ENCODE measurements around the gene OR51V1. TPM values are rescaled to one million over a fixed set of nuclear protein-coding genes. Genes with fewer than 3 reads are reported as not detected.

Gene OR51V1
- total and polyA plus RNA-seq, 2 of the 13 experiments (the other 11 are each of a cell fraction or from before 2014, with no cell fraction given) = not detected

DNA sequence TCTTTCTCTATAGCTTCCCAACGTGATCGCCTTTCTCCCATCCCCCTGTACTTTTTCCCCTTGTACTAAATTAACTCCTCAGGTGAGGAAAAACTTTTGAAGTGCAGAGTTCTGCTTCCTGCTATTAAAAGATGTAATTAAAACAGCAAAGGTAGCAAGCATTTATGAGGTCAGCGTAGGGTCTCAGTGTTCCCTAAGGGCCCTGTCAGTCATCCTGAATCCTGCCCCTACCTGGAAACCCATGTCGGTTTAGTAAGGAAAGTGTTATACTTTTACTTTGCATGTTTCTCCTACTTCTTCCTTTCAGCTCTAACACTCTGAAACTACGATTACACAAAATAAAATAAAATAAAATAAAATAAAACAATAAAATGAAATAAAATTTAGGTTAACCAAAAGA lies 27.6 kb upstream of the OR51V1 start (continued):
- TF ChIP-seq ZNF646 (CRISPR knock-in tag; IDR thresholded peaks at IDR 0.05) = no peak
- no peak for TF ChIP-seq FOXP1 (IDR thresholded peaks at IDR 0.05)
- TF ChIP-seq FOXP1 (CRISPR knock-in tag; IDR thresholded peaks at IDR 0.05) = no peak
- TF ChIP-seq RAD51 (IDR thresholded peaks at IDR 0.05; ENCODE audit: borderline replicate concordance) = no peak
- TF ChIP-seq ATF7-NPFF (CRISPR knock-in tag; IDR thresholded peaks at IDR 0.05; ENCODE audit: low read depth) = no peak
- TF ChIP-seq, protein P1, sequence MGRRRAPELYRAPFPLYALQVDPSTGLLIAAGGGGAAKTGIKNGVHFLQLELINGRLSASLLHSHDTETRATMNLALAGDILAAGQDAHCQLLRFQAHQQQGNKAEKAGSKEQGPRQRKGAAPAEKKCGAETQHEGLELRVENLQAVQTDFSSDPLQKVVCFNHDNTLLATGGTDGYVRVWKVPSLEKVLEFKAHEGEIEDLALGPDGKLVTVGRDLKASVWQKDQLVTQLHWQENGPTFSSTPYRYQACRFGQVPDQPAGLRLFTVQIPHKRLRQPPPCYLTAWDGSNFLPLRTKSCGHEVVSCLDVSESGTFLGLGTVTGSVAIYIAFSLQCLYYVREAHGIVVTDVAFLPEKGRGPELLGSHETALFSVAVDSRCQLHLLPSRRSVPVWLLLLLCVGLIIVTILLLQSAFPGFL (CRISPR knock-in tag; IDR thresholded peaks at IDR 0.05) = no peak
- no peak for TF ChIP-seq ZNF33B (CRISPR knock-in tag; IDR thresholded peaks at IDR 0.05)
- TF ChIP-seq IRX3 (CRISPR knock-in tag; IDR thresholded peaks at IDR 0.05; ENCODE audit: borderline replicate concordance, low read depth) = no peak

Data from HepG2 (cell line).